Subcutaneous preadipocyte (primary cell): ENCODE measurements around the gene FPR3. TPM values are rescaled to one million over a fixed set of nuclear protein-coding genes. Genes with fewer than 3 reads are reported as not detected.

Experiments
- total RNA-seq: library from RNA; depleted of rRNA; stranded (reverse); fragments of >200 nt; gene quantifications from 2 replicates; pipeline ENCODE4 v1.2.3, GENCODE V29; 2012

The FPR3 gene
- not detected in 2 replicates for total RNA-seq

DNA sequence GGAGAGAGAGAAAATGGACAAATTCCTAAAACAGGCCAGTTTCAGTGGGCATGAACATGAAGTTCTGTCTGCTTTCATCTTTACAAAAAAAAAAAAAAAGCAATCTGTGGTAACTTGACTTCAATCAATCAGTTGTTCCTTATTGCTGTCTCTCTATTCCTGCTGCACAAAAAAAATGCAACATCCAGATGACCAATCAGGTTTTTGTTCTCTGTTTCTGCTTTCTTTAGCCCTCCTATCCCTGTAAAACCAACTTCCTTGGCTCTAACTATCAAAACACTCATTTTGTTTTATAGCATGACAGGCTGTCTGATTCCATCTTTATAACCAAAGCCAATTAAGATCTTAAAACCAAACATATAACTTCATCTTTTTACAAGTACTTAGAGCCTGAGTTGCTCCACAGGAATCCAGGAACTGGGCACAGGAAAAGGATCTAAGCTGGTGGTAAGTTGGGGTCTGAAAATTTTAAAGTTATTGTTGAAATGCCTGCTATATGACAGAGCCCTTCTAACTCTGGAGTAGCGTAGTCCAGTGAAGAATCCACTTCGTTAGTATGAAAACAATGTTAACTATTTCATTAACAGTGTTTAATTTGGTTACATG lies at the start of gene FPR3:
Gene FPR3 (plus strand): TSS at position 273 of the 606 bp plus-strand sequence. CDS start 28,592 bp downstream, outside the sequence.

GRCh38 chr19:51751655-51752054 lies 43.3 kb upstream of the FPR3 start, which contains the start of gene FPR1:
FPR1 (minus strand) TSS chr19:51751878; CDS start chr19:51746994, 4,884 bp downstream.

GRCh38 chr19:51760697-51761356 lies 34.1 kb upstream of the FPR3 start, which contains the start of gene FPR2:
FPR2 (plus strand) TSS chr19:51761180; CDS start chr19:51768659, 7,479 bp downstream.

Other genes with a start within 250 kb of the FPR3 start
- 4.0 and 4.1 TPM in 2 replicates for gene ZNF175, start 223.9 kb upstream of the FPR3 start, total RNA-seq
- not detected in 2 replicates for gene SIGLEC5, start 164.8 kb upstream of the FPR3 start, total RNA-seq
- gene SIGLEC14, start 148.3 kb upstream of the FPR3 start, total RNA-seq = not detected in 2 replicates
- gene SPACA6, start 101.8 kb upstream of the FPR3 start, total RNA-seq = 2.6 and 5.1 TPM in 2 replicates
- 6.2 and 6.6 TPM in 2 replicates for gene HAS1, start 71.2 kb upstream of the FPR3 start, total RNA-seq
- gene FPR1, start 43.3 kb upstream of the FPR3 start, total RNA-seq = 0.39 and 1.5 TPM in 2 replicates
- gene FPR2, start 34.0 kb upstream of the FPR3 start, total RNA-seq = 0.37 and 0.39 TPM in 2 replicates
- 3.7 and 4.0 TPM in 2 replicates for gene ZNF577, start 92.8 kb downstream of the FPR3 start, total RNA-seq
- gene ZNF649, start 109.9 kb downstream of the FPR3 start, total RNA-seq = 5.5 and 6.5 TPM in 2 replicates
- gene ZNF613, start 132.3 kb downstream of the FPR3 start, total RNA-seq = 2.9 and 3.7 TPM in 2 replicates
- gene ZNF350, start 191.7 kb downstream of the FPR3 start, total RNA-seq = 6.1 and 8.1 TPM in 2 replicates
- gene ZNF615, start 213.1 kb downstream of the FPR3 start, total RNA-seq = 8.6 and 8.8 TPM in 2 replicates
- 7.3 and 10.8 TPM in 2 replicates for gene ZNF614, start 233.2 kb downstream of the FPR3 start, total RNA-seq